IMR-90 (cell line): ENCODE measurements around the gene FKBP10. TPM values are rescaled to one million over a fixed set of nuclear protein-coding genes. Genes with fewer than 3 reads are reported as not detected.

Source experiments
- ATAC-seq: fragments of 200-7000 bp; cut with Tn5 transposase; 2 replicates; pipeline ENCODE4 v1.9.1; 2020; ENCODE audit warnings: low read depth, mild to moderate bottlenecking, moderate library complexity
- BruUV-seq: library from RNA; stranded (reverse); fragments of 400-500 nt; replicated peaks from 2 replicates; lab custom pipeline; 2021; lab: Mats Ljungman, UMichigan
- CTCF ChIA-PET: fragments of 300-600 bp; formaldehyde crosslinking; extraction: SDS; loops from one replicate; lab custom pipeline; 2021; ENCODE audit warnings: antibody characterized with exemption; lab: Yijun Ruan, JAX
- POLR2A ChIA-PET: fragments of 300-600 bp; sonication (Branson Sonifier 250); formaldehyde crosslinking; loops from one replicate; lab custom pipeline; 2022; ENCODE audit warnings: antibody characterized with exemption; ENCODE audit not compliant: unreplicated experiment; lab: Charles Lee
- DNase-seq: peaks from one replicate; pipeline ENCODE4 v3.0.0; 2013
- H2AFZ ChIP-seq: replicated peaks from 2 replicates; pipeline ENCODE3; 2013; ENCODE audit warnings: low read length, mild to moderate bottlenecking; ENCODE audit not compliant: poor library complexity
- H2AK5ac ChIP-seq: 2 replicates; pipeline ENCODE4 v1.6.1; 2013; ENCODE audit warnings: low read depth, low read length, inconsistent platforms
- H2AK9ac ChIP-seq: replicated peaks from 2 replicates; pipeline ENCODE3; 2013; ENCODE audit warnings: mild to moderate bottlenecking, low read depth, low read length, moderate library complexity; ENCODE audit not compliant: poor library complexity
- H2BK120ac ChIP-seq: 2 replicates; pipeline ENCODE4 v1.6.1; 2013; ENCODE audit warnings: low read depth, low read length, inconsistent platforms
- H2BK15ac ChIP-seq: 3 replicates; pipeline ENCODE4 v1.6.1; 2013; ENCODE audit warnings: low read depth, low read length, inconsistent platforms
- H2BK20ac ChIP-seq: 2 replicates; pipeline ENCODE4 v1.6.1; 2013; ENCODE audit warnings: low read depth, mild to moderate bottlenecking, inconsistent platforms, low read length, moderate library complexity
- H2BK5ac ChIP-seq: 2 replicates; pipeline ENCODE4 v1.6.1; 2013; ENCODE audit warnings: mild to moderate bottlenecking, low read depth, low read length, inconsistent platforms; ENCODE audit not compliant: poor library complexity, severe bottlenecking
- H3K14ac ChIP-seq: replicated peaks from 2 replicates; pipeline ENCODE4 v1.6.1; 2013; ENCODE audit warnings: low read depth, low read length, inconsistent platforms
- H3K18ac ChIP-seq: 2 replicates; pipeline ENCODE4 v1.6.1; 2013; ENCODE audit warnings: low read depth, low read length, control low read depth
- H3K23ac ChIP-seq: 2 replicates; pipeline ENCODE4 v1.6.1; 2013; ENCODE audit warnings: low read depth, low read length, inconsistent platforms
- H3K27ac ChIP-seq: 2 replicates; pipeline ENCODE4 v1.5.1; 2013; ENCODE audit warnings: mild to moderate bottlenecking, control low read depth, low read length; ENCODE audit not compliant: insufficient read depth
- H3K27me3 ChIP-seq: 2 replicates; pipeline ENCODE4 v1.6.1; 2013; ENCODE audit warnings: low read length; ENCODE audit not compliant: control insufficient read depth, insufficient read depth
- H3K36me3 ChIP-seq: 2 replicates; pipeline ENCODE4 v1.6.1; 2013; ENCODE audit warnings: low read length, mixed read lengths; ENCODE audit not compliant: control insufficient read depth, insufficient read depth
- H3K4ac ChIP-seq: 2 replicates; pipeline ENCODE4 v1.6.1; 2013; ENCODE audit warnings: low read depth, low read length, inconsistent platforms
- H3K4me1 ChIP-seq: 2 replicates; pipeline ENCODE4 v1.6.1; 2013; ENCODE audit warnings: low read length, mixed read lengths; ENCODE audit not compliant: control insufficient read depth, insufficient read depth
- H3K4me2 ChIP-seq: 2 replicates; pipeline ENCODE4 v1.6.1; 2013; ENCODE audit warnings: low read depth, mild to moderate bottlenecking, control low read depth, low read length, moderate library complexity
- H3K4me3 ChIP-seq: 2 replicates; pipeline ENCODE4 v1.5.1; 2013; ENCODE audit warnings: low read depth, mild to moderate bottlenecking, control low read depth, low read length, moderate library complexity; ENCODE audit not compliant: insufficient read depth
- H3K56ac ChIP-seq: 2 replicates; pipeline ENCODE4 v1.6.1; 2013; ENCODE audit warnings: low read length, inconsistent platforms; ENCODE audit not compliant: insufficient read depth; ENCODE audit errors: extremely low read depth
- H3K79me1 ChIP-seq, 2 experiments: 2 replicates each; pipeline ENCODE4 v1.6.1; 2013; ENCODE audit warnings: low read length in 2 of 2, inconsistent platforms in 1 of 2, low read depth in 1 of 2
- H3K9ac ChIP-seq: 2 replicates; pipeline ENCODE4 v1.6.1; 2013; ENCODE audit warnings: low read depth, low read length, control low read depth
- H3K9me1 ChIP-seq: 2 replicates; pipeline ENCODE4 v1.6.1; 2013; ENCODE audit warnings: low read length, inconsistent platforms; ENCODE audit not compliant: insufficient read depth
- H3K9me3 ChIP-seq: 2 replicates; pipeline ENCODE4 v1.6.1; 2013; ENCODE audit warnings: low read length; ENCODE audit not compliant: control insufficient read depth, insufficient read depth
- H4K20me1 ChIP-seq: 2 replicates; pipeline ENCODE4 v1.6.1; 2013; ENCODE audit warnings: low read length, inconsistent platforms; ENCODE audit not compliant: insufficient read depth
- H4K5ac ChIP-seq: 2 replicates; pipeline ENCODE4 v1.6.1; 2013; ENCODE audit warnings: mild to moderate bottlenecking, low read depth, low read length, control low read depth
- H4K8ac ChIP-seq, 2 experiments: 2 replicates each; pipeline ENCODE4 v1.6.1; 2013; ENCODE audit warnings: low read depth in 2 of 2, low read length in 2 of 2, control low read depth in 1 of 2, inconsistent platforms in 1 of 2
- H4K91ac ChIP-seq: 2 replicates; pipeline ENCODE4 v1.6.1; 2013; ENCODE audit warnings: low read depth, low read length, inconsistent platforms; ENCODE audit not compliant: insufficient read depth
- CEBPB ChIP-seq: IDR thresholded peaks from 2 replicates; pipeline ENCODE4 v1.6.1; 2012; ENCODE audit warnings: low read depth, low read length, improper control_type of control experiment
- CHD1 ChIP-seq: IDR thresholded peaks from 2 replicates; pipeline ENCODE4 v1.6.1; 2012; ENCODE audit warnings: low read depth, low read length, improper control_type of control experiment
- FOS ChIP-seq: fragments of 150-350 bp; IDR thresholded peaks from 2 replicates; pipeline ENCODE4 v1.6.1; 2016; ENCODE audit warnings: low read depth, low read length
- MAFK ChIP-seq: IDR thresholded peaks from 2 replicates; pipeline ENCODE4 v1.6.1; 2012; ENCODE audit warnings: low read depth, low read length, improper control_type of control experiment
- POLR2A ChIP-seq: IDR thresholded peaks from 2 replicates; pipeline ENCODE4 v1.6.1; 2012; ENCODE audit warnings: mild to moderate bottlenecking, low read depth, low read length
- RAD21 ChIP-seq: IDR thresholded peaks from 2 replicates; pipeline ENCODE4 v1.6.1; 2012; ENCODE audit warnings: low read length, improper control_type of control experiment
- RCOR1 ChIP-seq: IDR thresholded peaks from 2 replicates; pipeline ENCODE4 v1.6.1; 2012; ENCODE audit warnings: mild to moderate bottlenecking, low read length, improper control_type of control experiment; ENCODE audit not compliant: insufficient replicate concordance
- RFX5 ChIP-seq: IDR thresholded peaks from 2 replicates; pipeline ENCODE4 v1.8.0; 2012; ENCODE audit warnings: low read depth, mild to moderate bottlenecking, low read length, moderate library complexity
- SMC3 ChIP-seq: fragments of 150-350 bp; IDR thresholded peaks from 2 replicates; pipeline ENCODE4 v1.6.1; 2016; ENCODE audit warnings: low read depth, mild to moderate bottlenecking, antibody characterized with exemption, low read length, moderate library complexity
- USF2 ChIP-seq: fragments of 150-350 bp; IDR thresholded peaks from 2 replicates; pipeline ENCODE4 v1.6.1; 2017; ENCODE audit warnings: mild to moderate bottlenecking, antibody characterized with exemption, low read length, low read depth
- WGBS, 2 experiments: methylation state at CpG; one replicate each; pipeline versions ENCODE4 v1.1.5 to v1.1.7; 2013; ENCODE audit warnings: missing lambda C conversion rate in 2 of 2; ENCODE audit not compliant: insufficient read length in 1 of 2; ENCODE audit errors: extremely low coverage in 2 of 2; 5-methylcytosine and 5-hydroxymethylcytosine counted together
- dilution Hi-C: fragments of 300-500 bp; cut with HindIII; formaldehyde crosslinking; loops from one replicate; pipeline ENCODE4 v1.14.3; 2018; ENCODE audit warnings: low sequenced_read_pairs; ENCODE audit not compliant: unreplicated experiment
- in situ Hi-C: fragments of 300-500 bp; cut with MboI; formaldehyde crosslinking; loops from 3 replicates; pipeline ENCODE4 v1.14.3; 2019; ENCODE audit warnings: low sequenced_read_pairs, inconsistent platforms, mixed read lengths
- intact Hi-C: fragments of 100-400 bp; cut with micrococcal nuclease; formaldehyde crosslinking; loops from 2 replicates; pipeline ENCODE4 v1.10.0; 2022
- polyA plus RNA-seq, 3 experiments: library from polyadenylated mRNA; depleted of rRNA; stranded (reverse); fragments of >200 nt; gene quantifications; 2 replicates each; pipeline ENCODE4 v1.2.3, GENCODE V29; 2012; ENCODE audit warnings: low replicate concordance in 1 of 3
- total RNA-seq: library from RNA; depleted of rRNA; stranded (reverse); fragments of >200 nt; gene quantifications from 2 replicates; pipeline ENCODE4 v1.2.3, GENCODE V29; 2012

The FKBP10 gene
- total and polyA plus RNA-seq, 2 of the 4 experiments (the other 2 are of a cell fraction), result 170 to 984 TPM

GRCh38 chr17:41803049-41804020 is 9.5 kb upstream of the FKBP10 start:
- Histone ChIP-seq H2AK5ac (no peak overlapping the region), H3K14ac (no peak overlapping the region), H2BK20ac (no peak overlapping the region), H3K4me2 (no peak overlapping the region), H3K18ac (no peak overlapping the region), H3K4me3 (no peak overlapping the region), H3K36me3 (peaks cover 25% of the 10 kb centered on the region), H3K27ac (no peak overlapping the region), H4K8ac (no peak overlapping the region), H2AFZ (no peak overlapping the region), H3K4me1 (peaks cover 11% of the 10 kb centered on the region), H3K4ac (no peak overlapping the region), H3K9me3 (no peaks in the 10 kb centered on the region), H4K91ac (no peak overlapping the region), H3K79me1 (peaks cover 7 to 18% of the 10 kb centered on the region in 2 experiments; a peak in 2 of 4 replicates), H2BK120ac (no peak overlapping the region), H2AK9ac (no peak overlapping the region), H3K9me1 (0 out of 2 replicates have a peak, but pooled peaks cover 5% of the 10 kb centered on the region), H3K56ac (no peak overlapping the region), H2BK5ac (no peak overlapping the region), H2BK15ac (no peak overlapping the region), H3K27me3 (no peaks in the 10 kb centered on the region), H4K20me1 (peaks cover 3% of the 10 kb centered on the region; the same call in 1 of the 2 replicates), H3K23ac (no peak overlapping the region), H3K9ac (no peak overlapping the region), H4K5ac (no peak overlapping the region)
- 76% methylated on average over 12 of the region's 24 CpGs; no CpG with 5 or more reads in 1 of the 2 experiments for WGBS, 2 experiments
- dilution Hi-C loops, result no loop called here
- POLR2A ChIA-PET, result interaction anchor here (0.8 kb wide), 1 partner anchor 9 kb away, joined by 5 read pairs; no protein-coding TSS in a partner anchor
- TF ChIP-seq MAFK (no peak), SMC3 (no peak), RAD21 (no peak), RFX5 (no peak), RCOR1 (no peak), FOS (no peak), CEBPB (no peak), CHD1 (no peak), POLR2A (no peak), USF2 (no peak)
- in situ Hi-C loops, result loop anchor here (5.0 kb wide), 1 partner anchor 66 kb away; no protein-coding TSS in a partner anchor
- no TSS peak for BruUV-seq
- no peak for ATAC-seq
- CTCF ChIA-PET, result interaction anchor here (0.6 kb wide), 1 partner anchor 52 kb away, joined by 3 read pairs; no protein-coding TSS in a partner anchor
- intact Hi-C loops, result no loop called here
- no peak for DNase-seq
